DMS79 treated with DMSO at 0.1 percent for 48 hours (cell line): ENCODE results near the gene HDDC3.
"Not testable (repeated sequence)": the region's sequence is repeated elsewhere in the genome, so short reads cannot be mapped to it uniquely, and the experiment has no call there.

ENCODE experiments used
- DNase-seq: peaks from one replicate; lab custom pipeline; 2025; lab: John Stamatoyannopoulos, UW

The HDDC3 gene

DNA sequence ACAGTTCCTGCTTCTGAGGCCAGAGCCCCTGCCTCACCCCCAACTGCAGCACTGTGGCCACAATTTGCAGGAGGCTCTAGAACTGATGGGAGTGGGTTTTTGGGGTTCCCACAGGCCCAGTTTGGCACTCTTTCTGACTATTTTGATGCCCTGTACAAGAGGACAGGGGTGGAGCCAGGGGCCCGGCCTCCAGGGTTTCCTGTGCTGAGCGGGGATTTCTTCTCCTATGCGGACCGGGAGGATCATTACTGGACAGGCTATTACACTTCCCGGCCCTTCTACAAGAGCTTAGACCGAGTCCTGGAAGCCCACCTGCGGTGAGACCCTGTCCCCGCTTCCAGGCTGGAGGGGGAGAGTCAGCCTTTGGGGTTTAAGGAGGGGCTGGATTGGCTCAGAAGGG, 22.4 kb downstream of the HDDC3 start:
- DNase-seq, result no peak

DNA sequence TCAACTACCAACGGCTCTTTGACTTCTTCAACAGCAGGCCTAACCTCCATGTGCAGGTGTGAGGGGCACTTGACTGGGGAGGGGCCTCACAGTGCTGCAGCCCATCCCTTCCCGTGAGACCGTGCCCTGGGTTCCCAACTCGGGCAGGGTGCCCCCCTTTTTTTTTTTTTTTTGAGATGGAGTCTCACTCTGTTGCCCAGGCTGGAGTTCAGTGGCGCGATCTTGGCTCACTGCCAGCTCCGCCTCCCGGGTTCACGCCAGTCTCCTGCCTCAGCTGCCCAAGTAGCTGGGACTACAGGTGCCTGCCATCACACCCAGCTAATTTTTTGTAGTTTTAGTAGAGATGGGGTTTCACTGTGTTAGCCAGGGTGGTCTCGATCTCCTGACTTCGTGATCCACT, 22.9 kb downstream of the HDDC3 start:
- DNase-seq, result not testable (repeated sequence)

DNA sequence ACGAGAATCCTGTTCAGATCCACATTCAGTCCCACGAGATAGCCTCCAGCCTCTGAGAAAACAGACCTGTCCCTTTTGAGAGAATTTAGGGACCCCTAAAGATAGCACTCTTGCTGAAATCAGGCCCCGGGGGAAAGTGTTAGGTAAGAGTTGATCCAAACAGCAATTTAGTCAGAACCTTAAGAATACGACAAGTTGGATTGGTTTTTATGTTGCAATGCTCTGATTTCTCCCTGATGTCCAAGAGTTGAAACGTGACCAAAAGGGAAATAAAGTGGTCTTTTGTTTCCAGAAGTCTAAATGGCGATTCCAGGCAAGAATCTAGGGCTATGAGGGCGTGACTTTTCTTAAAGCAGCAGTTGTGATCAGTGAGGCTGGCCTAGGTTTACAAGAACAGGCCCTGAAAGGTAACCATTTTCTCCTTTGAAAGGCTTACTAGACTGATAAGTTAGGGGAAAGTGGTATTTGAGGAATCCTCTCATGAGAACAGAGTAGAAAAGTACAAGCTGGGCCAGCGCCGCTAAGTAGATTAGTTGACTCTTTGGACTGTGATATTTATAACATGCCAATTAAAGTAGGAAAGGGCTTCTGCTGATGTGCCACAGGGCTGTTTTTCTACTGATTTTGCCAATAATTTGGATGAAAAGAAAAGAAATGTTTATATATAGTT, 24.4 kb downstream of the HDDC3 start:
- no peak for DNase-seq

DNA sequence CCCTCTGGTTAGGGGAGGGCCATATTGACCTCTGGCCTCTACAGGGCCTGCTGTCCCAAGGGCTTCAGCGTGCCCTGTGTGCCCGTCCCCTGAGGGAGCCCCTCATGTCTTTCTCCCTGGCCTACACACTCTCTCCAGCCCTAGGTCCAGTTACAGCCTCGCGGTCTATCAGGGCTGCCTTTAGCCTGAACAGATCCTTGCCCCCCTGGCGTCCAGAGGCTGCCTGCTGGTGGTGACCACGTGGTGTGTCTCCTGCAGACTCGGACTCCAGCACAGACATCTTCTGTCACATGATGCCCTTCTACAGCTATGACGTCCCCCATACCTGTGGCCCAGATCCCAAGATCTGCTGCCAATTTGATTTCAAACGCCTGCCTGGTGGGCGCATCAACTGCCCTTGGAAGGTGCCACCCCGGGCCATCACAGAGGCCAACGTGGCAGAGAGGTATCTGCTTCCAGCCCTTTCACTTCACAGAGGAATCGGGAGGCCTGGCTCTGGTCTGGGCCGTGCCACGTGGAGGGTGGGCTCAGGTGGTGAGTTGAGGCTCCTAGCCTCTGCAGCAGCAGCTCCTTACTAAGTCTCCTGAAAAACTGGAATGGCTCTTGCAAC, 25.2 kb downstream of the HDDC3 start:
- no peak for DNase-seq

DNA sequence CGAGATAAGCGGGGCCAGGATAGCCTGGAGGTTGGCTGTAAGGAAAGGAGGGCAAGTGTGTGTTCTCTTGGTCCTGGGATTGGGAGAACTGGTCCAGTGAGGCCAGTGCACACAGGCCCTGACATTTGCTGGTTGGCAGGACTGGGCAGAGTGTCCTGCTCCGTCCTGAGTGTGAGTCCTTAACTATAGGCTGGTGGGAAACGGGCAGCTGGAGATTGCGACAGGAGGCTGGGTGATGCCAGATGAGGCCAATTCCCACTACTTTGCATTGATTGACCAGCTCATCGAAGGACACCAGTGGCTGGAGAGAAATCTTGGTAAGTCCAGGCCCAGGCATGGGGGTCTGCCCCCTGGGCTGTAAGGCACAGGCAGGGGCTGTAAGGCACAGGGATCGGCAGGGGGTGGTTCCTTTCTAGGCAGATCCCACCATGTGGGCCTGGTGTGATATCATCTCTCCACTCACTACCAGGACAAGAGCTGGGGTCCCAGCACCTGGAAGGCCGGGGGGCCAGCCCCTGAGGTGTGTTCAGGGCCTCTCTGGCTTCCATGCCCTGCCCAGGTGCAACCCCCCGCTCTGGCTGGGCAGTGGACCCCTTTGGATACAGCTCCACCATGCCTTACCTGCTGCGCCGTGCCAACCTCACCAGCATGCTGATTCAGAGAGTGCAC, 26.0 kb downstream of the HDDC3 start:
- DNase-seq, result no peak

DNA sequence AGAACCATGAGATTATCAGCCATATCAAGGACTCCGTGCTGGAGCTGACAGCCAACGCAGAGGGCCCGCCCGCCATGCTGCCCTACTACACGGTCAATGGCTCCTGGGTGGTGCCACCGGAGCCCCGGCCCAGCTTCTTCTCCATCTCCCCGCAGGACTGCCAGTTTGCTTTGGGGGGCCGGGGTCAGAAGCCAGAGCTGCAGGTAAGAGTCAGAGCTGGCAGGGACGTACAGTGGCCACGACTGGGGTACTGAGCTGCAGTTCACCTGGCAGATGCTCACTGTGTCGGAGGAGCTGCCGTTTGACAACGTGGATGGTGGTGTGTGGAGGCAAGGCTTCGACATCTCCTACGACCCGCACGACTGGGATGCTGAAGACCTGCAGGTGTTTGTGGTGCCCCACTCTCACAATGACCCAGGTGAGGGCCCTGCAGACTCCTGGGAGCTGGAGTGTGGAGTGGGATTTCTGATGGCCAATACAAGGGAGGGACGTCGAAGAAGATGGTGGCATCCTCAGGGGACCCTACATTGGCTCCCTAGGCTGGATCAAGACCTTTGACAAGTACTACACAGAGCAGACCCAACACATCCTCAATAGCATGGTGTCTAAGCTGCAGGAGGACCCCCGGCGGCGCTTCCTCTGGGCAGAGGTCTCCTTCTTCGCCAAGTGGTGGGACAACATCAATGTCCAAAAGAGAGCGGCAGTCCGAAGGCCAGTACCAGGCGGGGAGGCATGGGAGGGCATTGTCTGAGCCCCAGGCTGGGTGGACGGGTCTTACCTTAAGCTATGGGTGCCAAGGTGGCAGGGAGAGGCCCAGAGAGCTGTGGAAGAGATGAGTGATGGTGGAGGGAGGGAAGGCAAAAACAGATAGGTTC, 26.8 kb downstream of the HDDC3 start:
- no peak for DNase-seq

DNA sequence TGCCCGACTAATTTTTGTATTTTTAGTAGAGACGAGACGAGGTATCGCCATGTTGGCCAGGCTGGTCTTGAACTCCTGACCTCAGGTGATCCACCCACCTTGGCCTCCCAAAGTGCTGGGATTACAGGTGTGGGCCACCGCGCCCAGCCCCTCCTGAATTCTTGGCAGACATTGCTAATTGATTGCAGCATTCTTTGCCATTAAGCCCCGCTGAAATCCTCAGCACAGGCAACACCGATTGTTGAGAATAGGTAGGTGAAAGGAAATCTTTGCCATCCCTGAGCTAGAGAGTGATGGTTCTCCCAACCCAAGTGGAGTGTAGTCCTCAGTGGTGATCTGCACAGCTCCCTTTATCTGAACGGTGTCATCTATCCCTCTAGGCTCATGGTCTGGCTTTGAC, 27.6 kb downstream of the HDDC3 start:
- no peak for DNase-seq

DNA sequence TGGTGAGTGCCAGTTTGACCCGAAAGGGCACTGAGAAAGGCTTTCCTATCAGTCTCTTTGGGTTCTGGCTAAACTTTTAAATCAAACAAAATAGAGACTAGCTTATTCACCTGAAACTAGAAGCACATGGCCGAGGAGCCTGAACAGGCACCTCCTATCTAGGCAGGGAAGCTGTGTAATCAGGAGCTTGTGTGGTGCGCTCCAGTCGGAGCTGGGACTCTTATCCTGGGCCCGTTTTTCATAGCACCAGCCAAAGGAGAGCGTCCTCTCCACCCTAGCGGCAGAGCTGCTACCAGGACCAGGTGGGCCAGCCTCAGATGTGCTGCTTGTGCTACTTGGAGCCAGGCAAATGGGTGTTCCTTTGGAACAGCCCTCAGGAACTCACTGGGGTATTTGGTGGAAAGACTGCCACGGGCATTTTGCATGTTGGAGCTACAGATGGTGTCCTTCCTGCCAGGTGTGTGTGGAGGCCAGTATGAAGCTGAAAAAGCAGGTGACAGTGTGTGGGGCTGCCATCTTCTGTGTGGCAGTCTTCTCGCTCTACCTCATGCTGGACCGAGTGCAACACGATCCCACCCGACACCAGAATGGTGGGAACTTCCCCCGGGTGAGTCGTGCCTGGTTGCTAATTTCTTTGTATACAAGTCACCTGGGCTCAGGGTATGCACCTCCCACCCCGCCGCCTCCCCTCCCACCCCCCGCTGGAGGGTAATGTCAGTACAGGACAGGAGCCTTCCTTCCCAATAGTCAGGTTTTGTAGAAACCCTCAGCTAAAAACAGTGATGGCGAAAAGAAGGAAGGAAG, 28.4 kb downstream of the HDDC3 start:
- DNase-seq, result peak; percentile 1

DNA sequence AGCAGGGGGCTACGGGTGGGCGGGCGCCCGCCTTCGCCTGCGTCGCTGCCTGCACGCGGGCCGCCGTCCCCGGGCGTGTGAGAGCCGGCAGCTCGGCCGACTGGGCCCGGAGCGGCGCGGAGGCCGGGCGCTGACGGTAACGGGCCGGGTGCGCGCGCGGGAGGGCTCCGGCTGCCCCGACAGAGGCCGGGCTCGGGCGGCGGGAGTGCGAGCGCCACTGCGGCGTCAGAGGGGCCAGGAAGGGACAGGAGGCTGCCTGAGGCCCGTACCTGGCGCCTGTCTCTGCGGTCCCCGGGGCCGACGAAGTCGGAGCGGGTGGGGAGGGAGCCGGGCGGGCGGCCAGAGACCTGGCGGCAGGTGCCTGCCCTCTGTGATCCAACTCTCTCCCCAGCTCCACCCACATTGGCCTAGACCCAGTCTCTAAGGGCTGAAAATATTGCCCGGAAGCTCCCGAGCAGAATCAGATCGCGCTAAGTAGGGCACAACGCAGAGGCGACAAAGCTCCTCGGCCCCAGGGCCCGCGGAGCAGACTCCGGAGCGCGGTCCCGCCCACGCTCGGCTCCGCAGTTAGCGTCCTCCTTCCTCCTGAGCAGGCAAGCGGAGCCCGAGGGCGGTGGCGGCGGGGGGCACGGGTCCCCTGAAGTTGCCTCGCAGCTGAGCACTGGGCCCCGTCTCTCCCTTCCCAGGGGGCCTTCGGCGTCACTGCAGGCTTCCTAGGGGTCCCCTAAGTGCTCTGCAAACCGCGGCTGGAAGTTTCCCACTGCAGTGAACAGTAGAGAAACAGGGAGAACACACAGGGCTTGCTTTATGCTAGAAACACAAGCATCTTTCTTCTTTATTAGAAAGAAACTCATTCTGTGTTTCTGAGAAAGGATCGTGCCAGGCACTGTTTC, 29.3 kb downstream of the HDDC3 start, which contains the start of gene MAN2A2:
TSS of gene MAN2A2 (plus strand) at position 463 of the 893 bp plus-strand sequence. CDS start 906 bp downstream, outside the sequence.
- peak; percentile 6 for DNase-seq

DNA sequence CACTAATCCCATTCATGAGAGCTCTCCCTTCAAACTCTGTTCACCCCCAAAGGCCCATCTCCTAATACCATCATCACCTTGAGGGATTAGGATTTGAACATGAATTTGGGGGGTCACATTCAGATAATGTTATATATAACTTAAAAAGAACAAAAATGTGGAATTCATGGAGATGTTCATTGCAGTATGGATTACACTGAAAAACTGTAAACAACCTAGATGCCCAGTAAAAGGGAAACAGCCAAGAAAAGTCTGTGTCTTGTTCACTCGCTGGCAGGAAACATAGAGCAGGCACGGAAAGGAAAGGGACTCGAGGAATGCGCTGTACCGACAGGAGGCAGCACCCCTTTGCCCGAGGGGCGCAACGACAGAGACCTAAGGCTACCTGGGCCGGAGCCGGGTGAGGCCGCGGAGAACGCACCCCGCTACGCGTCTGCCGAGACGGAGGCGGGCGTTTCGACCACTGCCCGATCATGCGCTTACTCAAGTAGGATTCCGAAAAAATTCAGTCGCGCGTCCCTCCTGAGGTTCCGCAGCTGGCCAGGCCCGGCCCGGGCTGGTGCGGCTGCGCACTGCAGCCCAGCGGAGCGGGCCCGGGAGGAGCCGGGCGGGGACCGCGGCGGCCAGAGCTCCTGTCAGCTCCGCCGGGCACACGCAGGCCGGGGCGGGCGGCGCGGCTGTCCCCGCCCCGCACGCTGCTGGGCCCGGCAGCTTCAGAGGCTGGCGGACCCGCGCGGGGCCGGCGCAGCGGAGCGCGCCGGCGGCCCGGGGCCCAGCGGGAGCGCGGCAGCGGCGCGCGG, 30.1 kb downstream of the HDDC3 start:
- DNase-seq, result peak; percentile 56

DNA sequence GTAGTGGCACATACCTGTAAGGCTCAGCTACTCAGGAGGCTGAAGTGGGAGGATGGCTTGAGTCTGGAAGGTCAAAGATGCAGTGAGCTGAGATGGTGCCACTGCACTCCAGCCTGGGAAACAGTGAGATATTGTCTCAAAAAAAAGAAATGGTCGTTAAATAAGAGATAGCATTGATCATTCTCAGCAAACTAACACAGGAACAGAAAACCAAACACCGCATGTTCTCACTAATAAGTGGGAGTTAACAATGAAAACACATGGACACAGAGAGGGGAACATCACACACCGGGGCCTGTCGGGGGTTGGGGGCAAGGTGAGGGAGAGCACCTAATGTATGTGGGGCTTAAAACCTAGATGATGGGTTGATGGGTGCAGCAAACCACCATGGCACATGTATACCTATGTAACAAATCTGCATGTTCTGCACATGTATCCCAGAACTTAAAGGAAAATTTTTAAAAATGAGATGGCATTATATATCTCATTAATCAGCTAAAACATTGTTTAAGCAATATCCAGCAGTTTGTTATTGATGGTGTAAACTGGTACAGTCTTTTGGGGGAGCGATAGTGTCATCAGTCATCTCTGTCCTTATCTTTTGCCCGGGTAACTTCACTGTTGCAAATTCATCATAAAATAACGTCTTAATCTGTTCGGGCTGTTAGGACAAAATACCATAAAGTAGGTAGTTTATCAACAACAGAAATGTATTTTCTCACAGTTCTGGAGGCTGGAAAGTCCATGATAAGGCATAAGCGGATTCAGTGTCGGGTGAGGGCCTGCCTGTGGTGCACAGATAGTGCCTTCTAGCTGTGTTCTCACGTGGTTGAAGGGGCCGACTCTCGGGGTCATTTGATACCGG, 30.9 kb downstream of the HDDC3 start:
- DNase-seq, result no peak

DNA sequence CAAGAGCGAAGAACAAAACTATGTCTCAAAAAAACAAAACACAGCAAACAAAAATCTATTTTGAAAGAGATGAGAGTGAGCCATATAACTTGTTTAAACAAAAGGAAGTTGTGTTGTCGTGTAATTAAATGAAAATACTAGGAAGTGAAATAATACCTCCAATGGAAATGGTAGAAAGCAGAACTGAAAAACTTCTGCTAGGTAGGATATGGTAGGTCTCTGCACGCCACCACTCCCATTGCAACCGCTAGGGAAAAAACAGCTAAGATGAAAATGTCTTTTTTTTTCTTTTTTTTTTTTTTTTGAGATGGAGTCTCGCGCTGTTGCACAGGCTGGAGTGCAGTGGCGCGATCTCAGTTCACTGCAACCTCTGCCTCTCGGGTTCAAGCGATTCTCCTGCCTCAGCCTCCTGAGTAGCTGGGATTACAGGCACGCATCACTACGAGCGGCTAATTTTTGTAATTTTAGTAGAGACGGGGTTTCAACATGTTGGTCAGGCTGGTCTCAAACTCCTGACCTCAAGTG, 35.2 kb downstream of the HDDC3 start:
- not testable (repeated sequence) for DNase-seq

DNA sequence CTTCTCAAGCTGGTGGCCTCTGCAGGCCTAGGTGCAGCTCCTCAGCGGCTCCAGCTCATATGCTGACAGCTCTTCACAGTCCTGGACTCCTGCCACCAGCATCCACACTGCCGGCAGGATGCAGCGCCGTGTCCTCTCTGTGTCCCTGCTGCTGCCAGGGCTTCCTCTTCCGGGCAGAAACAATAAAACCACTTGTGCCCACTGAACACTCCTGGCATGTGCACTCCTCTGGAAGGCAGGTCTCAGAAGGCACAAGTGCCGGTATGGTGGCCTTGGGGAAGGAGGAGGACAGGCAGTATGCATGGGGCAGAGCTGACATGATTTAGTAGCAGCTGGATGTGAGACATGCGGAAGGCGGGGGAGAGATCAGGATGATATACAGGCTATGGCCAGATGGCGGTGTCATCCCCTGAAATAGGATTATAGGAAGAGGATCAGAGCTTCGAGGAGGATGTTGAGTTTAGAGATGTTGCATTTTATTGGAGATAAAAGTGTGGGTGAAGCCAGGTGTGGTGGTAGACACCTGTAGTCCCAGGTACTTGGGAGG, 36.7 kb downstream of the HDDC3 start:
- DNase-seq, result peak; percentile 2

DNA sequence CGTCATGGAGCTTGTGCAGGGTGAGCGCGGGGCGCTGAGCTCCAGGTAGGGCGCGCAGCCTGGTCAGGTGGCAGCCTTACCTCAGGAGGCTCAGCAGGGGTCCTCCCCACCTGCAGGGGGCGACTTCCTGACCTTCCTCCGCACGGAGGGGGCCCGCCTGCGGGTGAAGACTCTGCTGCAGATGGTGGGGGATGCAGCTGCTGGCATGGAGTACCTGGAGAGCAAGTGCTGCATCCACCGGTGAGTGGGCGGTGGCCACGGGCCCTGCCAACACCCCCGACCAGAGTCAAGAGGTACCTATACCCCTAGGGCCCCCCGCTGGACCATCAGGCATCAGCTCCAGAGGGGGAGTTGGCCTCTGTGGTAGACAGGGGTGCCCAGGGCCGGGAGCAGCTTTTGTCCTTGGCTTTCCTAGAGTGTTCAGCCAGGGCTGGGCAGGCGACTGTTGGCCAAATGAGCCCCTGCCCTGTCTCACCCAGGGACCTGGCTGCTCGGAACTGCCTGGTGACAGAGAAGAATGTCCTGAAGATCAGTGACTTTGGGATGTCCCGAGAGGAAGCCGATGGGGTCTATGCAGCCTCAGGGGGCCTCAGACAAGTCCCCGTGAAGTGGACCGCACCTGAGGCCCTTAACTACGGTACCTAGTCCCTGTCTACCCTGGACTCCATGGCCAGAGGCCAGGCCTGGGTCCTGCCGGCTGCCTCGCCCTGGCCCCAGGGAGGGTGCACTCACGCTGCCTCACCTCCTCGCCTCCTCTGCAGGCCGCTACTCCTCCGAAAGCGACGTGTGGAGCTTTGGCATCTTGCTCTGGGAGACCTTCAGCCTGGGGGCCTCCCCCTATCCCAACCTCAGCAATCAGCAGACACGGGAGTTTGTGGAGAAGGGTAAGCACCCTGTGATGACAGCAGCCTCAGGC, 38.9 kb downstream of the HDDC3 start:
- DNase-seq, result no peak

DNA sequence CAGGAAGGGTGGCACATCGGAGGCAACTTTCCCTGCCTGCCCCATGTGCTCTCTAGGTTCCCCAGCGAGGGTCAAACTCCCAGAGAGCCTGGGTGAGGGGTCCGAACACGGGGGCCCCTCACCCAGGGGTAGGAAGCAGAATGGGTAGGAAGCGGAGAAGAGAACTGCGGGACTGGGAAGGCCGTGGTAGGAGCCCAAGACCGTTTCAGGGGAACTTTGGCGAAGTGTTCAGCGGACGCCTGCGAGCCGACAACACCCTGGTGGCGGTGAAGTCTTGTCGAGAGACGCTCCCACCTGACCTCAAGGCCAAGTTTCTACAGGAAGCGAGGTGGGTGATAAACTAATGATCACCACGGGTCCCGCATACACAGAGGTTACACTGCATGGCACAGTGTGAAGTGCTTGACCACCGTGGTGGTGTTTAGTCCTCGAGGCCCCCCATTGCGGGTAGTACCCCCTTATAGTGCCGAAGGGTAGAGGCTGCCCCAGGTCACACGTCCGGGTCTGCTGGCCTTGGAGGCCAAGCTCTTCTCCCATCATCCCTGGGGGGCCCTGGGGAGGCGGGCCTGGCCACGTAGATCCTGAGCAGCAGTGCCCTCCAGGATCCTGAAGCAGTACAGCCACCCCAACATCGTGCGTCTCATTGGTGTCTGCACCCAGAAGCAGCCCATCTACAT, 39.7 kb downstream of the HDDC3 start:
- DNase-seq, result no peak

DNA sequence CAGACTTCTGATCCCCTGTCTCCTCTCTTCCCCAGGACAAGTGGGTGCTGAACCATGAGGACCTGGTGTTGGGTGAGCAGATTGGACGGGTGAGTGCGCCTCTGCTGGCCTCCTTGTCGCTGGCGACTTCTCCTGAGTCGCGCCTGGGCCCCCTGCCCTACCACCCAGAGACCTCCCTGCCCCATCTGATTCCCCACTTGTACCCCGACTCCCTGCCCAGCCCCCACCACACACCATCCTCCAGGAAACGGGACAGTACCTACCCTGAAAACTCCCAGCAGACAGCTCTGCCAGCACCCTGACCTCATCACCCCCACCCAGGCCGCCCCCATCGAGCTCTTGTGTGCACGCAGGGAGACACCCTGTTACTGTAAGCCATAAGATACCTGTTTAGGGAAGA, 40.3 kb downstream of the HDDC3 start:
- DNase-seq, result no peak
